ENCODE measurements around the gene COL6A1.

The COL6A1 gene

GRCh38 chr21:45947716-45948255 is 33.8 kb upstream of the COL6A1 start:
- Histone ChIP-seq H3K9me3 (ENCODE audit: insufficient read depth, low read length) (no peaks in the 10 kb centered on the region), H2AFZ (ENCODE audit: low read depth, low read length) (no peak overlapping the region), H3K79me2 (ENCODE audit: low read length) (no peaks in the 10 kb centered on the region), H3K4me2 (ENCODE audit: low read length) (no peak overlapping the region), H3K27ac (ENCODE audit: low read length) (no peak overlapping the region), H3K4me1 (ENCODE audit: low read length) (no peaks in the 10 kb centered on the region), H3K4me3 (ENCODE audit: low read length) (no peak overlapping the region), H3K27me3 (ENCODE audit: low read depth, low read length) (no peaks in the 10 kb centered on the region), H4K20me1 (ENCODE audit: insufficient read depth, low read length) (no peaks in the 10 kb centered on the region), H3K36me3 (replicated peaks; ENCODE audit: low read depth, low read length) (no peaks in the 10 kb centered on the region), H3K9ac (ENCODE audit: low read length) (no peak overlapping the region)
- TF ChIP-seq, protein P1, sequence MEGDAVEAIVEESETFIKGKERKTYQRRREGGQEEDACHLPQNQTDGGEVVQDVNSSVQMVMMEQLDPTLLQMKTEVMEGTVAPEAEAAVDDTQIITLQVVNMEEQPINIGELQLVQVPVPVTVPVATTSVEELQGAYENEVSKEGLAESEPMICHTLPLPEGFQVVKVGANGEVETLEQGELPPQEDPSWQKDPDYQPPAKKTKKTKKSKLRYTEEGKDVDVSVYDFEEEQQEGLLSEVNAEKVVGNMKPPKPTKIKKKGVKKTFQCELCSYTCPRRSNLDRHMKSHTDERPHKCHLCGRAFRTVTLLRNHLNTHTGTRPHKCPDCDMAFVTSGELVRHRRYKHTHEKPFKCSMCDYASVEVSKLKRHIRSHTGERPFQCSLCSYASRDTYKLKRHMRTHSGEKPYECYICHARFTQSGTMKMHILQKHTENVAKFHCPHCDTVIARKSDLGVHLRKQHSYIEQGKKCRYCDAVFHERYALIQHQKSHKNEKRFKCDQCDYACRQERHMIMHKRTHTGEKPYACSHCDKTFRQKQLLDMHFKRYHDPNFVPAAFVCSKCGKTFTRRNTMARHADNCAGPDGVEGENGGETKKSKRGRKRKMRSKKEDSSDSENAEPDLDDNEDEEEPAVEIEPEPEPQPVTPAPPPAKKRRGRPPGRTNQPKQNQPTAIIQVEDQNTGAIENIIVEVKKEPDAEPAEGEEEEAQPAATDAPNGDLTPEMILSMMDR (IDR thresholded peaks at IDR 0.05; ENCODE audit: low read depth, low read length): no peak
- TF ChIP-seq EZH2phosphoT487 (IDR thresholded peaks at IDR 0.05; ENCODE audit: low read depth): no peak

DNA sequence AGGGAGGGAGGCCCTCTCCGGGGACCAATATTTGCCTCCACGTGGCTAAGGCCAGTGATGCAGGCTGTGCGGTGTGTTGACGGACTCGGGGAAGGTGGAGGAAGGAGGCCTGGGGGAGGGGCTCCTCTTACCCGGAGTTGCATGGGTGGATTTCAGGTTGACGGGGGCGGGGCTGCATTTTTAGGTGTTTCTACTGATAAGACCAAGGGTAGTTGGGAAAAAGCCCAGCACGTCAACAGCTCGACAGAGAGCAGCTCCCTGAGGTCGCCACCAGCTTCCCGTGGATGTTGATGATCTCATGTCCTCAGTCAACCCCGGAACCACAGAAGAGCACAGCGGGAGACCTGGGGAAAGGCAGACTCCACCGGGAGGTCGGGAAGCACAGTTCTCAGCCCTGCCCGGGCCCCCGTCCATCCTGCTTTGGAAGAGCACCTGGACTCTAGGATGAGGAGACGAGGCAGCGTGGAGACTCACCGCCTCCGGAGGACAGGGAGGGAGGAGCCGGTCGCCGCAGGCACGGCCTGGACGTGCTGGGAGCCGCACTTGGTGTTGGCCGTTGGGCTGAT is 32.9 kb upstream of the COL6A1 start:
- Histone ChIP-seq H3K4me1 (ENCODE audit: low read length) (no peaks in the 10 kb centered on the region), H3K27ac (ENCODE audit: low read length) (no peak overlapping the region), H3K4me3 (ENCODE audit: low read length) (no peak overlapping the region), H3K79me2 (ENCODE audit: low read length) (no peaks in the 10 kb centered on the region), H2AFZ (ENCODE audit: low read depth, low read length) (no peak overlapping the region), H3K4me2 (ENCODE audit: low read length) (no peak overlapping the region), H3K36me3 (replicated peaks; ENCODE audit: low read depth, low read length) (no peaks in the 10 kb centered on the region), H4K20me1 (ENCODE audit: insufficient read depth, low read length) (no peaks in the 10 kb centered on the region), H3K9ac (ENCODE audit: low read length) (no peak overlapping the region), H3K27me3 (ENCODE audit: low read depth, low read length) (no peaks in the 10 kb centered on the region), H3K9me3 (ENCODE audit: insufficient read depth, low read length) (no peaks in the 10 kb centered on the region)
- TF ChIP-seq EZH2phosphoT487 (IDR thresholded peaks at IDR 0.05; ENCODE audit: low read depth): no peak
- TF ChIP-seq, protein P1 (IDR thresholded peaks at IDR 0.05; ENCODE audit: low read depth, low read length): no peak

GRCh38 chr21:45949928-45950739 is 31.4 kb upstream of the COL6A1 start:
- H3K4me3 ChIP-seq (ENCODE audit: low read length): no peak overlapping the region
- no peak overlapping the region for H2AFZ ChIP-seq (ENCODE audit: low read depth, low read length)
- no peaks in the 10 kb centered on the region for H3K36me3 ChIP-seq (replicated peaks; ENCODE audit: low read depth, low read length)

More at GRCh38 chr21:45949928-45950739, 31.4 kb upstream of the COL6A1 start:
- TF ChIP-seq EZH2phosphoT487 (IDR thresholded peaks at IDR 0.05; ENCODE audit: low read depth): no peak
- TF ChIP-seq, protein P1 (IDR thresholded peaks at IDR 0.05; ENCODE audit: low read depth, low read length): no peak
- H3K4me2 ChIP-seq (ENCODE audit: low read length): no peak overlapping the region
- H4K20me1 ChIP-seq (ENCODE audit: insufficient read depth, low read length): no peaks in the 10 kb centered on the region
- no peaks in the 10 kb centered on the region for H3K4me1 ChIP-seq (ENCODE audit: low read length)
- no peak overlapping the region for H3K9ac ChIP-seq (ENCODE audit: low read length)
- H3K79me2 ChIP-seq (ENCODE audit: low read length): no peaks in the 10 kb centered on the region
- no peak overlapping the region for H3K27ac ChIP-seq (ENCODE audit: low read length)
- H3K27me3 ChIP-seq (ENCODE audit: low read depth, low read length): no peaks in the 10 kb centered on the region
- H3K9me3 ChIP-seq (ENCODE audit: insufficient read depth, low read length): no peaks in the 10 kb centered on the region

Measured in OCI-LY3 (cell line).